Loucy (cell line): Measurements from ENCODE around the gene PPIP5K2.

Source experiments
- H2AFZ ChIP-seq: fragments of 200-600 bp; sonication (generic); 2 replicates; pipeline ENCODE4 v1.6.0; 2016; ENCODE audit warnings: antibody characterized with exemption, mild to moderate bottlenecking, low read length, moderate library complexity
- H3F3A ChIP-seq: fragments of 200-600 bp; 2 replicates; pipeline ENCODE4 v1.6.0; 2016; ENCODE audit warnings: antibody characterized with exemption, low read depth, mild to moderate bottlenecking
- H3K27me3 ChIP-seq: fragments of 200-600 bp; sonication (generic); 2 replicates; pipeline ENCODE4 v1.6.1; 2014; ENCODE audit warnings: low read length, mild to moderate bottlenecking; ENCODE audit not compliant: insufficient read depth, poor library complexity, severe bottlenecking
- H3K36me3 ChIP-seq: fragments of 200-600 bp; sonication (generic); 2 replicates; pipeline ENCODE4 v1.6.1; 2016; ENCODE audit warnings: low read length; ENCODE audit not compliant: insufficient read depth
- H3K4me1 ChIP-seq: fragments of 200-600 bp; sonication (generic); 2 replicates; pipeline ENCODE4 v1.5.1; 2014; ENCODE audit warnings: low read length, mild to moderate bottlenecking; ENCODE audit not compliant: insufficient read depth, poor library complexity, severe bottlenecking
- H3K4me2 ChIP-seq: fragments of 200-600 bp; sonication (generic); 2 replicates; pipeline ENCODE4 v1.6.0; 2014; ENCODE audit warnings: antibody characterized with exemption, low read length, low read depth, mild to moderate bottlenecking; ENCODE audit not compliant: poor library complexity, severe bottlenecking
- H3K4me3 ChIP-seq: fragments of 200-600 bp; sonication (generic); 2 replicates; pipeline ENCODE4 v1.5.1; 2014; ENCODE audit warnings: low read length, mild to moderate bottlenecking, mixed read lengths; ENCODE audit not compliant: poor library complexity, severe bottlenecking
- H3K79me2 ChIP-seq: fragments of 200-600 bp; sonication (generic); 2 replicates; pipeline ENCODE4 v1.6.1; 2014; ENCODE audit warnings: low read length; ENCODE audit not compliant: insufficient read depth
- H3K9ac ChIP-seq: fragments of 200-600 bp; sonication (generic); 2 replicates; pipeline ENCODE4 v1.6.0; 2014; ENCODE audit warnings: mild to moderate bottlenecking, low read depth, low read length, moderate library complexity; ENCODE audit not compliant: poor library complexity, severe bottlenecking
- H3K9me2 ChIP-seq: fragments of 200-600 bp; sonication (generic); replicated peaks from 2 replicates; pipeline ENCODE4 v1.6.1; 2016; ENCODE audit warnings: low read depth, low read length, mixed read lengths
- H3K9me3 ChIP-seq: fragments of 200-600 bp; sonication (generic); 2 replicates; pipeline ENCODE4 v1.6.1; 2014; ENCODE audit warnings: mild to moderate bottlenecking, antibody characterized with exemption, low read length, low read depth; ENCODE audit not compliant: insufficient read depth
- H4K20me1 ChIP-seq: fragments of 200-600 bp; sonication (generic); 2 replicates; pipeline ENCODE4 v1.6.0; 2014; ENCODE audit warnings: antibody characterized with exemption, low read length, mild to moderate bottlenecking; ENCODE audit not compliant: insufficient read depth, poor library complexity, severe bottlenecking
- EZH2phosphoT487 ChIP-seq: fragments of 200-600 bp; IDR thresholded peaks from 2 replicates; pipeline ENCODE4 v1.6.1; 2018; ENCODE audit warnings: antibody characterized with exemption, mild to moderate bottlenecking, moderate library complexity, borderline replicate concordance
- TF ChIP-seq, protein P1 (sequence below): fragments of 200-600 bp; sonication (generic); conservative IDR thresholded peaks from 2 replicates; pipeline ENCODE4 v1.5.1; 2014; ENCODE audit warnings: mild to moderate bottlenecking, antibody characterized with exemption, low read length

The PPIP5K2 gene

DNA sequence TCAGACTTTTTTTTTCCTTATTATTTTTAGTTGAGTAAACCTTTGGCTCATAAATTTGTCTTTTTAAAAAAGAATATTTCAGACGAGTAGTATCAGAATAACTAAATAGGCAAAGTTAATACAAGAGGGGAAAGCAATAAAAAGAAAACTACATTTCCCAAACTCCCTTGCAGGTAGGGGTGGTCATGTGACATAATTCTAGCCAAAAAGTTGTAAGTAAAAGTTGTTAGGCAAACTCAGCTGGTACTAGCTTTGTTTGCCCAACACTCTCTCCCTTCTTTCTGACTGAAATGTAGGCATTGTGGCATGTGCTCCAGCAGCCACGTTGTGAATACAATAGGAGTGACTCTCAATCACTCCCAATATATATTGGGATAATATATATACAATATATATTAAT, 21.1 kb upstream of the PPIP5K2 start:
- Histone ChIP-seq H3K4me2 (no peak overlapping the region), H3K79me2 (no peaks in the 10 kb centered on the region), H3K9me2 (no peaks in the 10 kb centered on the region), H3F3A (no peaks in the 10 kb centered on the region), H3K9ac (no peak overlapping the region), H3K4me3 (no peak overlapping the region), H3K4me1 (no peaks in the 10 kb centered on the region), H4K20me1 (no peaks in the 10 kb centered on the region), H3K9me3 (no peaks in the 10 kb centered on the region), H3K36me3 (no peaks in the 10 kb centered on the region), H3K27me3 (no peaks in the 10 kb centered on the region), H2AFZ (no peak overlapping the region)
- TF ChIP-seq, protein P1, sequence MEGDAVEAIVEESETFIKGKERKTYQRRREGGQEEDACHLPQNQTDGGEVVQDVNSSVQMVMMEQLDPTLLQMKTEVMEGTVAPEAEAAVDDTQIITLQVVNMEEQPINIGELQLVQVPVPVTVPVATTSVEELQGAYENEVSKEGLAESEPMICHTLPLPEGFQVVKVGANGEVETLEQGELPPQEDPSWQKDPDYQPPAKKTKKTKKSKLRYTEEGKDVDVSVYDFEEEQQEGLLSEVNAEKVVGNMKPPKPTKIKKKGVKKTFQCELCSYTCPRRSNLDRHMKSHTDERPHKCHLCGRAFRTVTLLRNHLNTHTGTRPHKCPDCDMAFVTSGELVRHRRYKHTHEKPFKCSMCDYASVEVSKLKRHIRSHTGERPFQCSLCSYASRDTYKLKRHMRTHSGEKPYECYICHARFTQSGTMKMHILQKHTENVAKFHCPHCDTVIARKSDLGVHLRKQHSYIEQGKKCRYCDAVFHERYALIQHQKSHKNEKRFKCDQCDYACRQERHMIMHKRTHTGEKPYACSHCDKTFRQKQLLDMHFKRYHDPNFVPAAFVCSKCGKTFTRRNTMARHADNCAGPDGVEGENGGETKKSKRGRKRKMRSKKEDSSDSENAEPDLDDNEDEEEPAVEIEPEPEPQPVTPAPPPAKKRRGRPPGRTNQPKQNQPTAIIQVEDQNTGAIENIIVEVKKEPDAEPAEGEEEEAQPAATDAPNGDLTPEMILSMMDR = no peak
- TF ChIP-seq EZH2phosphoT487 = no peak

GRCh38 chr5:103101079-103101750, 18.9 kb upstream of the PPIP5K2 start:
- H4K20me1 ChIP-seq = no peaks in the 10 kb centered on the region
- no peaks in the 10 kb centered on the region for H3K79me2 ChIP-seq
- no peak overlapping the region for H3K4me3 ChIP-seq
- no peak overlapping the region for H2AFZ ChIP-seq
- H3K9me2 ChIP-seq = no peaks in the 10 kb centered on the region
- no peaks in the 10 kb centered on the region for H3F3A ChIP-seq
- no peak overlapping the region for H3K4me2 ChIP-seq
- H3K4me1 ChIP-seq = no peaks in the 10 kb centered on the region
- H3K36me3 ChIP-seq = no peaks in the 10 kb centered on the region
- no peak overlapping the region for H3K9ac ChIP-seq
- no peaks in the 10 kb centered on the region for H3K27me3 ChIP-seq
- no peaks in the 10 kb centered on the region for H3K9me3 ChIP-seq
- TF ChIP-seq EZH2phosphoT487 = no peak
- TF ChIP-seq, protein P1 = no peak

DNA sequence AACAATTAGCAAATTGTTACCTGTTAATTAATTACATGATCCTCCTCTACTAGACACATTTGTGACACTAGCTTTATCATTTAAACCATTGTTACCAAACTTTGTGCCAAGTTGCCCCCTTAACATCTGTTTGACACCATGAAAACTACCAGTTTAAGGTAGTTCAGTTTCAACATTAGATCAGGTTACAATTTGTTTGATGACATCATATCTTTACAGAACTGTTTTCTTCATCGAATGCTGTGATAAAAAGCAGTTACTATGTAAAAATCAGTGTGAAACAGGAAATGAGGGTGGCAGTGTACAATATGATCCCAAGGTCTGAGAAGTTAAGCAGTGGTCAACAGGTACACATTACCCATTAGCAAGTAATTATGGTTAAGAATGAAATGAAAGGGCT, 17.9 kb upstream of the PPIP5K2 start:
- Histone ChIP-seq H2AFZ (no peak overlapping the region), H3F3A (no peaks in the 10 kb centered on the region)

More for the DNA sequence above, 17.9 kb upstream of the PPIP5K2 start:
- H3K9me3 ChIP-seq = no peaks in the 10 kb centered on the region
- no peak overlapping the region for H3K4me2 ChIP-seq
- H3K27me3 ChIP-seq = no peaks in the 10 kb centered on the region
- TF ChIP-seq, protein P1 = no peak
- no peak for TF ChIP-seq EZH2phosphoT487
- H3K79me2 ChIP-seq = no peaks in the 10 kb centered on the region
- no peak overlapping the region for H3K4me3 ChIP-seq
- H3K36me3 ChIP-seq = no peaks in the 10 kb centered on the region
- H3K9ac ChIP-seq = no peak overlapping the region
- no peaks in the 10 kb centered on the region for H4K20me1 ChIP-seq
- H3K4me1 ChIP-seq = no peaks in the 10 kb centered on the region
- H3K9me2 ChIP-seq = no peaks in the 10 kb centered on the region
